Liver (tissue), 3 donors: Measurements from ENCODE around the gene PLD4.

ENCODE experiments used
- EGR1 ChIP-seq, 2 donors: IDR thresholded peaks; 2 replicates each; pipeline ENCODE4 v1.6.1; 2016 to 2018; ENCODE audit warnings: antibody characterized with exemption in 2 of 2, low read depth in 2 of 2
- FOXA1 ChIP-seq: IDR thresholded peaks from 2 replicates; pipeline ENCODE4 v1.6.1; 2016; ENCODE audit warnings: antibody characterized with exemption
- GABPA ChIP-seq, 2 donors: IDR thresholded peaks in 1 of 2; conservative IDR thresholded peaks in 1 of 2; 2 replicates each; pipeline ENCODE4 v1.6.1; 2016; ENCODE audit warnings: antibody characterized with exemption in 2 of 2, mild to moderate bottlenecking in 1 of 2, moderate library complexity in 1 of 2
- HNF4G ChIP-seq: IDR thresholded peaks from 2 replicates; pipeline ENCODE4 v1.6.1; 2016; ENCODE audit warnings: antibody characterized with exemption
- JUND ChIP-seq, 2 donors: IDR thresholded peaks; 2 replicates each; pipeline ENCODE4 v1.6.1; 2016; ENCODE audit warnings: antibody characterized with exemption in 2 of 2
- RAD21 ChIP-seq, 2 donors: IDR thresholded peaks; 2 replicates each; pipeline ENCODE4 v1.6.1; 2016; ENCODE audit warnings: antibody characterized with exemption in 2 of 2, mild to moderate bottlenecking in 2 of 2
- RXRA ChIP-seq, 2 donors: IDR thresholded peaks; 2 replicates each; pipeline ENCODE4 v1.6.1; 2017 to 2018; ENCODE audit warnings: antibody characterized with exemption in 2 of 2, mild to moderate bottlenecking in 1 of 2
- SP1 ChIP-seq: IDR thresholded peaks from 2 replicates; pipeline ENCODE4 v1.6.1; 2018; ENCODE audit warnings: antibody characterized with exemption, mild to moderate bottlenecking
- TAF1 ChIP-seq: conservative IDR thresholded peaks from 2 replicates; pipeline ENCODE4 v1.6.1; 2016; ENCODE audit warnings: antibody characterized with exemption, mild to moderate bottlenecking
- TF ChIP-seq, protein P1 (sequence below): fragments of 150-350 bp; IDR thresholded peaks from 2 replicates; pipeline ENCODE4 v1.5.1; 2017; ENCODE audit warnings: improper control_type of control experiment, low read depth, low read length; ENCODE audit not compliant: missing input control
- TF ChIP-seq, protein P2 (sequence below): IDR thresholded peaks from 2 replicates; pipeline ENCODE4 v1.6.1; 2016; ENCODE audit warnings: antibody characterized with exemption, mild to moderate bottlenecking
- TF ChIP-seq, protein P3 (sequence below): IDR thresholded peaks from 2 replicates; pipeline ENCODE4 v1.6.1; 2016; ENCODE audit warnings: antibody characterized with exemption
- TF ChIP-seq, protein P4 (sequence below): IDR thresholded peaks from 2 replicates; pipeline ENCODE4 v1.6.1; 2016; ENCODE audit warnings: antibody characterized with exemption
- donor health status: healthy.
- donor health status: healthy.

DNA sequence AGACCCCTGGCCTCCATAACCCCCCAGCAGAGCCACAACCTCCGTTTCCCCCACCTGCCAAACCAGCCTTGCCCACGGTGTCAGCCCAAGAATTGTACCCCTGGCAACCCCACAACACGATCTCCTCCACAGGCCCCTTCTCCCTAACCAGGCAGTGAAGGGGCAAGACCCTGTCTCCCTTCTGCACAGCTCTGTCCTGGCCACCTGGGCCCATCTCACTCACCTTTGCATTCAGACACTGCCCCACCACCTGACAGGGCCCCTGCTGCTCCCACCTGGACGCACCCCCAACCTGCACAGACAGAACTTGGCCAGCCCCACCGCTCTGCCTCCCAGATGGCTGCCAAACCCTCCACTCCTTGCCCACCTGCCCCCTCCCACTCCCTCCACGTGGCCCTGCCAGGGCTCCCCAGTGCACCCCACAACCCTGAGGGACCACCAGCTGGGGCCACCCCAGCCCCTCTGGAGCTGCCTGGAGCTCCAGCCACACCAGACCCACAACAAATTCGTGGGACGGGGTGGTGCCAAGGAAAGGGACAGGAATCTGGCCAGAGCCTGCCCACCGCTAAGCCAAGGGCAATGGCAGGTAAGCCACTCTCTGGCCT lies 41.7 kb downstream of the PLD4 start:
- TF ChIP-seq, protein P1, sequence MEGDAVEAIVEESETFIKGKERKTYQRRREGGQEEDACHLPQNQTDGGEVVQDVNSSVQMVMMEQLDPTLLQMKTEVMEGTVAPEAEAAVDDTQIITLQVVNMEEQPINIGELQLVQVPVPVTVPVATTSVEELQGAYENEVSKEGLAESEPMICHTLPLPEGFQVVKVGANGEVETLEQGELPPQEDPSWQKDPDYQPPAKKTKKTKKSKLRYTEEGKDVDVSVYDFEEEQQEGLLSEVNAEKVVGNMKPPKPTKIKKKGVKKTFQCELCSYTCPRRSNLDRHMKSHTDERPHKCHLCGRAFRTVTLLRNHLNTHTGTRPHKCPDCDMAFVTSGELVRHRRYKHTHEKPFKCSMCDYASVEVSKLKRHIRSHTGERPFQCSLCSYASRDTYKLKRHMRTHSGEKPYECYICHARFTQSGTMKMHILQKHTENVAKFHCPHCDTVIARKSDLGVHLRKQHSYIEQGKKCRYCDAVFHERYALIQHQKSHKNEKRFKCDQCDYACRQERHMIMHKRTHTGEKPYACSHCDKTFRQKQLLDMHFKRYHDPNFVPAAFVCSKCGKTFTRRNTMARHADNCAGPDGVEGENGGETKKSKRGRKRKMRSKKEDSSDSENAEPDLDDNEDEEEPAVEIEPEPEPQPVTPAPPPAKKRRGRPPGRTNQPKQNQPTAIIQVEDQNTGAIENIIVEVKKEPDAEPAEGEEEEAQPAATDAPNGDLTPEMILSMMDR = no peak
- TF ChIP-seq TAF1 (no peak), JUND (IDR thresholded peaks at IDR 0.05) (no peak), EGR1 (IDR thresholded peaks at IDR 0.05; ENCODE audit: low read depth in 2 of 2) (no peak), RXRA (IDR thresholded peaks at IDR 0.05) (no peak), GABPA (IDR thresholded peaks at IDR 0.05 in 1 of 2, conservative IDR thresholded peaks at IDR 0.05 in 1 of 2) (no peak), RAD21 (IDR thresholded peaks at IDR 0.05) (no peak), HNF4G (no peak), SP1 (no peak), FOXA1 (no peak)
- TF ChIP-seq, protein P2, sequence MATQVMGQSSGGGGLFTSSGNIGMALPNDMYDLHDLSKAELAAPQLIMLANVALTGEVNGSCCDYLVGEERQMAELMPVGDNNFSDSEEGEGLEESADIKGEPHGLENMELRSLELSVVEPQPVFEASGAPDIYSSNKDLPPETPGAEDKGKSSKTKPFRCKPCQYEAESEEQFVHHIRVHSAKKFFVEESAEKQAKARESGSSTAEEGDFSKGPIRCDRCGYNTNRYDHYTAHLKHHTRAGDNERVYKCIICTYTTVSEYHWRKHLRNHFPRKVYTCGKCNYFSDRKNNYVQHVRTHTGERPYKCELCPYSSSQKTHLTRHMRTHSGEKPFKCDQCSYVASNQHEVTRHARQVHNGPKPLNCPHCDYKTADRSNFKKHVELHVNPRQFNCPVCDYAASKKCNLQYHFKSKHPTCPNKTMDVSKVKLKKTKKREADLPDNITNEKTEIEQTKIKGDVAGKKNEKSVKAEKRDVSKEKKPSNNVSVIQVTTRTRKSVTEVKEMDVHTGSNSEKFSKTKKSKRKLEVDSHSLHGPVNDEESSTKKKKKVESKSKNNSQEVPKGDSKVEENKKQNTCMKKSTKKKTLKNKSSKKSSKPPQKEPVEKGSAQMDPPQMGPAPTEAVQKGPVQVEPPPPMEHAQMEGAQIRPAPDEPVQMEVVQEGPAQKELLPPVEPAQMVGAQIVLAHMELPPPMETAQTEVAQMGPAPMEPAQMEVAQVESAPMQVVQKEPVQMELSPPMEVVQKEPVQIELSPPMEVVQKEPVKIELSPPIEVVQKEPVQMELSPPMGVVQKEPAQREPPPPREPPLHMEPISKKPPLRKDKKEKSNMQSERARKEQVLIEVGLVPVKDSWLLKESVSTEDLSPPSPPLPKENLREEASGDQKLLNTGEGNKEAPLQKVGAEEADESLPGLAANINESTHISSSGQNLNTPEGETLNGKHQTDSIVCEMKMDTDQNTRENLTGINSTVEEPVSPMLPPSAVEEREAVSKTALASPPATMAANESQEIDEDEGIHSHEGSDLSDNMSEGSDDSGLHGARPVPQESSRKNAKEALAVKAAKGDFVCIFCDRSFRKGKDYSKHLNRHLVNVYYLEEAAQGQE = no peak
- TF ChIP-seq, protein P3, sequence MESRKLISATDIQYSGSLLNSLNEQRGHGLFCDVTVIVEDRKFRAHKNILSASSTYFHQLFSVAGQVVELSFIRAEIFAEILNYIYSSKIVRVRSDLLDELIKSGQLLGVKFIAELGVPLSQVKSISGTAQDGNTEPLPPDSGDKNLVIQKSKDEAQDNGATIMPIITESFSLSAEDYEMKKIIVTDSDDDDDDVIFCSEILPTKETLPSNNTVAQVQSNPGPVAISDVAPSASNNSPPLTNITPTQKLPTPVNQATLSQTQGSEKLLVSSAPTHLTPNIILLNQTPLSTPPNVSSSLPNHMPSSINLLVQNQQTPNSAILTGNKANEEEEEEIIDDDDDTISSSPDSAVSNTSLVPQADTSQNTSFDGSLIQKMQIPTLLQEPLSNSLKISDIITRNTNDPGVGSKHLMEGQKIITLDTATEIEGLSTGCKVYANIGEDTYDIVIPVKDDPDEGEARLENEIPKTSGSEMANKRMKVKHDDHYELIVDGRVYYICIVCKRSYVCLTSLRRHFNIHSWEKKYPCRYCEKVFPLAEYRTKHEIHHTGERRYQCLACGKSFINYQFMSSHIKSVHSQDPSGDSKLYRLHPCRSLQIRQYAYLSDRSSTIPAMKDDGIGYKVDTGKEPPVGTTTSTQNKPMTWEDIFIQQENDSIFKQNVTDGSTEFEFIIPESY = no peak
- TF ChIP-seq, protein P4, sequence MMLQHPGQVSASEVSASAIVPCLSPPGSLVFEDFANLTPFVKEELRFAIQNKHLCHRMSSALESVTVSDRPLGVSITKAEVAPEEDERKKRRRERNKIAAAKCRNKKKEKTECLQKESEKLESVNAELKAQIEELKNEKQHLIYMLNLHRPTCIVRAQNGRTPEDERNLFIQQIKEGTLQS = no peak
